Measurements from ENCODE around the gene ASTN2. TPM values are rescaled to one million over a fixed set of nuclear protein-coding genes. Genes with fewer than 3 reads are reported as not detected.

Gene ASTN2
- total RNA-seq, 2 donors from 2014 or later = 3.1 to 4.9 TPM

DNA sequence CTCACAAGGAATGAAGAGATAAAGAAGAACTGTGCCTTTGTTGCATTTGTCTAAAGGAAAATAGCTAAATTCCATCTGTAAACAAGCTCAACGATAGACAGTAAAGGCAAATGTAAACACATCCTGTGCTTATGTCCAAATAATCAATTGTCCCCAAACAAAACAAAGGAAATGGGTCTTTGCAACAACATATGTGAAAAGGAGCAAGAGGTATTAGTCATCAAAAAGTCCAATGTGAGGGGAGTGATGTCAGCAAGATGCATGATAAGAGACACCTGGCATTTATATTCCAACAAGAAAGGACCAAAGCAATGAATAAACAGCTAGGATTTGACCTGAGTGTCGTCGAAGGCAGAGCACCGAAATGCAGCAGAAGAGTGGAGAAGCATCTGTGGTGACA, 209.1 kb downstream of the ASTN2 start:
- intact Hi-C loops (cut with DNase I, micrococcal nuclease) = no loop called here
- ATAC-seq (no peak), DNase-seq (no peak)

DNA sequence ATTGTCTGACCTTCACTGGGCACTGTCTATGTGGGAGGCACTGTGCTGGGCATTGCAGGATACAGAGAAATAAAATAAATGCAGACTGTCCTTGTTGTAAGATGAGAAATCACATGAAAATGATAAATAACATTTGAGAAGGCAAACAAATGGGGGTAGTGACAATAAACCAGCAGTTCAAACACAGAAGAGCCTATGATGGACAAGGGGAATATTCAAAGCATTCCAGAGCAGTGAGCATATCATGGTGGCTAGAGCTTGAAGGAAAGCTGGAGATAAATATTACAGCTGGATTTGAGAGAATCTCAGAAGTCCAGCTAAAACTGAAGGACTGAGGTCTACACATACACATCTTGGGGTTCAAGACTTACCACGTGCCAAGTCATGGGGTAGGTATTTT, 209.9 kb downstream of the ASTN2 start:
- ATAC-seq = no peak
- DNase-seq = no peak
- intact Hi-C loops (cut with DNase I, micrococcal nuclease) = no loop called here

DNA sequence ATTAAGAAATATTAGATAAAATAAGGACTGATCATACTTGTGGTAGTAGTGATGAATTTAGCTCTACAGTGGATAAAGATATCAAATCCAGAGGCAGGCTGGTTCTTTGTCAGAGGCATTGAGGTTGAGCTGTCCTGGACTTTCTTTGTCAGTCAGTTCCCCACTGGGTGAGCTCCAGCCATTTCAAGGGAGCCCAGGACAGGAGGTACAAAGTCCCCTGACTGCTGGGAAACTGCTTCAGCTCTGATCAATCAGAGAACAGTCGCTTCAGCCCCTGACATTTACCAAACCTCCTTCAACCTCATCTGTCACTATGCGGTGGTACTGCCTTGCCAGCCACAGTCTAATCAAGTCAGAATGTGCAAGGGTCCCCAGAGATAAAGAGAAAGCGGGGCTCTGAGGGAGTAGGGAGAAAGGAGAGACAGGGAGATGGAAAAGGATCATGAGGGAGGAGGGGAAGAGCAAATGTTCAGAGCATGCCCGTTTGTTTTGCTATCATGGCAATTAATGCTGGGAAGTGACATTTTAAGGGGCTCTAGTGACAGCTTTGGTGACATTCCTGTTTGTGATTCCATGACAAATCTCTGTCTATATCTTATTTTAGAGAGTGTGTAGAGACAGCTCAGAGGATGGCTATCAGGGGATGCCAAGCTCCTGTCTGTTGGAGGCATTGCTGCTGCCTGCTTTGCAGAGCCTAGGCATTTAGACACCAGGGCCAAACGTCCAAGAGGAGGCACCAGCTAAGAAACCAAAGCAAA, 223.2 kb downstream of the ASTN2 start:
- no peak for DNase-seq
- intact Hi-C loops (cut with DNase I, micrococcal nuclease) = no loop called here
- no peak for ATAC-seq

DNA sequence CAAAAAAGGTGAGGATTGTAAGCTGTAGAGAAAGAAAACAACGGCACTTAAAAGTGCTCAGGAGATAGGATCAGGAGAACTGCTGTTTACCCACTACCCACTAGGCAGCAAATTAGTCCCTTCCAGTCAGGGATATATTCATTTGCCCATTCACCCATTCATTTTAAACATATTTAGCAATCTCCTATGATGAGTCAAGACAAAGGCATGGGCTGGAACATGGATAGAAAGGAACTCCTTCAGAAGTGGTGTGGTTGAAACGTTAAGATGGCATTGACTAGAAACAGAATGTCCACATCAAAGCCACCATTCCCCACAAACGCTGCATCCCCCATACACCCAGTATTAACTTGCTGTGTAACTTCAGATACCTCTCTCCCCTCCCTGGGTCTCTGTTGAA, 225.7 kb downstream of the ASTN2 start:
- no peak for DNase-seq
- intact Hi-C loops (cut with DNase I, micrococcal nuclease) = no loop called here
- no peak for ATAC-seq

DNA sequence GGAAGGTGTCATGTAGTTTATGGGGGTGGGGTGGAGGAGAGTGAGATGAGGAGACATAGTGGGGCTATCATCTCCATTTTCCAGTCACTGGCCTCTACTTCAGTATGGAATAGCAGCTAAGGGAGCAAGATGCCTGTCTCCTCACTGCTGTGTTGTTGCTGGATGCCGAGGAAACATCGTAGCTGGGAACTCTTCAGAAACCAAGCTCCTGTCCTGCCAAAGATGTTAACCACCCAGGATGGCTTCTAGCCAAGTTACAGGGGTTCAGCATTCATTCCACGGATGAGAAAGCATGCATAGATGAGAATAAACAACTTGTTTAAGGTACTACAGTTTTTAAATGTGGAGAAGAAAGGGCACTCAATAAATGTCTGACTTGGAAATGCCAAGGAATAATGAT, 226.5 kb downstream of the ASTN2 start:
- intact Hi-C loops (cut with DNase I, micrococcal nuclease) = no loop called here
- no peak for ATAC-seq
- DNase-seq = no peak

DNA sequence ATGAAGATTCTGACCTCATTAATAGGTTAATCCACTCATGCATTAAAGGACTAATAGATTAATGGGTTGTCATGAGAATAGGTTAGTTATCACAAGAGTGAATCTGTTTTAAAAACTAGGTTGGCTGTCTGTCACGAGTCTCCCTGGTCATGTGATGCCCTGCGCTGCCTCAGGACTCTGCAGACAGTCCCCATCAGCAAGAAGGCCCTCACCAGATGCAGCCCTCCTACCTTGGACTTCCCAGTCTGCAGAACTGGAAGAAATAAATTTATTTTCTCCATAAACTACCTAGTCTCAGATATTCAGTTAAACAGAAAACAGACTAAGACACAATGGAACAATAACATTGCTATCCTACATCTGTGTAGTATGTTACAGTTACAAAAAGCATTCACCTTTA, 227.4 kb downstream of the ASTN2 start:
- ATAC-seq (no peak), DNase-seq (no peak)
- intact Hi-C loops (cut with DNase I, micrococcal nuclease) = no loop called here

DNA sequence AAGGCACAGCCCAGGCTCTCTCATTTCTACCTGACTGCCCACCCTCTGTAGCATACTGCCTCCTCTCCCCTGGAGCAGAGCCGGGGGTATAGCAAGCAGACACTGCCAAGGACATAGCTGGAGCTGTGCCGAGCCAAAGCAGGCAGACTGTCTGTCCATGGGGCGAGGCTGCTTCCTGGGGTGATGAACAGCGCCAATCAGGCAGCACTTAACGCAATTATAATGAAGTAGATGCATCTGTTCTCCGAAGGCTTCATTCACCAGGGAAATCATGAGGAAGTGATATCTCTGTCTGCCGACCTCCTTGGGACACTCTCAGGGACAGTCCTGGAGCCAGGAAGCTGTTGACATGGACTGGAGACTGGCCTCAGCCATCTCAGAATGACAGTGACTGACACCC, 230.7 kb downstream of the ASTN2 start:
- intact Hi-C loops (cut with DNase I, micrococcal nuclease) = no loop called here
- no peak for ATAC-seq
- no peak for DNase-seq

DNA sequence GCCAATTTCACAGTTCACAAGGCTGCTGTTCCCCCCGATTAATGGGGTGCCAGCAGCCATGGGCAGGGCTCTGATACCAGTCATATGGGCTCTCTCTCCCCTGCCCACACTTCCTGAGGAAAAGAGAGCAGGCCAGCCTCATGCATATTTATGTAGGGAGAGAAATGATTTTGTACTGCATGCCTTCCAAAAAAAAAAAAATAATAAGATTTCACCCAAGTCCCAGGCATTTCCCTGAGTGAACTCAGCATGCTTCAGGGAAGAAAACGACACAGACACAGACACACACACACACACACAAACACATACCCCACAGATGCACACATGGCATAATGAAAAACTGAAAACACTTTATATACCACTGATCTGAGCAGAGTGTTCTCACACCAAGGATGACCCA, 232.8 kb downstream of the ASTN2 start:
- DNase-seq = no peak
- intact Hi-C loops (cut with DNase I, micrococcal nuclease) = no loop called here
- ATAC-seq = no peak

DNA sequence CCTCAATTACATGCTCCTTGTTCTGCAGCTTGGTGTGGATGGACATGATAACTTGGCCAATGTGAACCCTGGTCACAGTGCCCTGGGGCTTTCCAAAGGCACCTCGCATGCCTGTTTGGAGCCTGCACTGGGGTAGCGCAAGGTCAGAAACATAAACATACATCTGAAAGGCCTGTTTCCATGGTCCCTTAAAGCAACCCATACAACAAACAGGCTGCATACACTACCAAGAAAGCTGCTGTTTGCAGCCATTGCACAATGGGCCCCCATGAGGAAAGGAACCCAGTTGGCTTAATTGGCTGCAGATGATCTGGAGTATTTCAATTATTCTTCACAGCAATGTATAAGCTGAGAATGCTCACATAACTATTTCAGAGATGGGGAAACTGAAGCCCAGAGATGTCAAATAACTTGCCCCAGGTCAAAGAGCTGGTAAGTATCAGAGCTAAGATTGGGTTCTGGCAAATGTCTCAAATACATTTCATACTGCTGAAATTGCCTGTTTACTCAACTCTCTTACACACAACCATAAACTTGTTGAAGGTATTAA, 233.9 kb downstream of the ASTN2 start:
- ATAC-seq = no peak
- intact Hi-C loops (cut with DNase I, micrococcal nuclease) = no loop called here
- DNase-seq = no peak

DNA sequence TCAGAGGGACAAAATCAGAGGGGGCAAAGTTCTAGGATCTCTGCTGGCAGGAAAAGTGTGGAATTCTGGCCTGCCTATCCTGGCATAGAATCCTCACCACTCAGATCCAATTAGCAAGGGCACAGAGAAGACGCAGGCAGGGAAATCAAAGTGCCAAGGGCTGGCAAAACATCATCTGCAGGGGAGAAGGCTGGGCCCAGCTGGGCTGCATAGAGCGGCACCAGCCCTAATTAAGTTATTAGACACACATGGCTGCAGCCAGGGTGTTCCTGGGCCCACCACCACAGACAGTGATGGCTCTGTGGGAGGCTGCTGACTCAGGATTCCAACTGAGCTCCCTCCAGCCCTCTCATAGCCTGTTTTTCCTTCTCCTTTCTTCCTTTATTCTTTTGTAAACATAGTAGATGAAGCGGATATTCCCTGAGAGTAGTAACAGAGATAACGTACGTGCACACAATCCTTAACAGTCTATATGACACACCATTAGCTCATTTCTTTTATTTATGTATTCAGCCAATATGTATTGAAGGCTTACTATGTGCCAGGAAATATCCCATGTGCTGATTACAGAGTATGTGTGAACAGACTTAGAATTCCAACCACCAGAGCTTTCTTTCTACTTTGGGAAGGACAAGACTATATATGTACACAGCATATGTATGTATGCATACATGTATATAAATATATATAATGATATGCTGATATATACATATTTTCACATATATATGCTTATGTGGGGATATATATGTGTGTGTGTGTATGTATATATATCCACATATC, 236.1 kb downstream of the ASTN2 start:
- intact Hi-C loops (cut with DNase I, micrococcal nuclease) = no loop called here
- no peak for ATAC-seq

DNA sequence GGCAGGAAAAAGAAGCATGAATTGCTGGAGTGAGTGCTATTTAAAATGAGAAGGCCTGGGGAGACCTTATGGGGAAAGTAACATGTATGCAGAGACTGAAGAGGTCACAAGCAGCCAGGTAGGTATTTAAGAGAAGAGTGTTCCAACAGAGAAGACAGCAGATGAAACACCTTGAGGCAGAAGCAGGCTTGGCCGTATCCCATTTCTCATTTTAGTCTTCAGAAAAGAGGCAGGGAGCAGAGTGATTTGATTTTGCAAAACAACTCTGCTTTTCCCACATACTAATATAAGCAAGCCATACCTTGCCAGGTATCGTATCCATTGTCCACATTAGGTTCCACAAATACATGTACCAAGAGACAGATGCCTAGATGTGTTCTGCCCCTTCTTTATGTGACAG, 244.3 kb downstream of the ASTN2 start:
- no peak for DNase-seq
- no peak for ATAC-seq
- intact Hi-C loops (cut with DNase I, micrococcal nuclease) = no loop called here

More for the DNA sequence above, 236.1 kb downstream of the ASTN2 start:
- DNase-seq = no peak

DNA sequence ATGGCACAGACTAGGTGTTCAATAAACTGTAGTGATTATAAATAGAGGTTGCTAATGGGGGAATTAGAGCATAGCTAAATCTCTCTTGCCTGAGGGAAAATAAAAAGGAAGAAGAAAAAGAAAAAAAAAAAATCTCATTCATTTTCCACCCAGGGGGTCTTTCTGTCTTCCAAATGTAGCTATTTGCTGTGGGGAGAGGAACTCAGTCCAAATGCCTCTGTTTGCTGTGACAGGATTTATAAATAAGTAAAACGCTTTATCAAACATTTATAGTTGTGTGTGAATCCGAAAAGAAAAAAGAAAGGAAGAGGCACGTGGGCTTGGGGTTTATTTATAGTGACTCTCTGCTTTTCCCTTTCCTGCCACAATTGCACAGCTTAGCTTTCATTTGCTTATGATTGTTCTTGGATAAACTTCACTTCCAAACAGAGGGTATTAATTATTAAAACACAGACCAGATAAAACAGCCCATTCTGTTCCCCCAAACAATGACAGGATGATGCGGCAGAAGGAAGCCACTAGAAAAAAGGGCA, 245.7 kb downstream of the ASTN2 start:
- no peak for DNase-seq
- intact Hi-C loops (cut with DNase I, micrococcal nuclease) = no loop called here
- no peak for ATAC-seq

DNA sequence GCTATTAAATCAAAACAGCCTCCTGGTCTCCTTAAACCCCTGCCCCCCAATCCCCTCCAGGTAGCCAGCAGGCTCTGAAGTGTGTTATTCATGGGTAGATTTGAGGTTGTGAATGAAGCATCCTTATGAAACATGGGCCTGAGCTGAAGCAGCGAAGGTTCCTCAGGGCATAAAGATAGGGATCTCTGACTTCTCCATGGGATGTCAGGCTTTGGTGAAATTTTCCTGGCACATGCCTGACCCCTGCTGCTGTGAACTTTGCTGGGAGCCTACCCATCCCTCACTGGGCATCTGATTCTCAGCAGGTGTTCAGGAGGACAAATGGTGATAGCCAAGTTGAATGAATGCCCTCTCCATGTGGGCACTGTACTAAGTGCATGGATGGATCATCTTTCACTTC, 250.3 kb downstream of the ASTN2 start:
- ATAC-seq (no peak), DNase-seq (no peak)
- intact Hi-C loops (cut with DNase I, micrococcal nuclease) = no loop called here

DNA sequence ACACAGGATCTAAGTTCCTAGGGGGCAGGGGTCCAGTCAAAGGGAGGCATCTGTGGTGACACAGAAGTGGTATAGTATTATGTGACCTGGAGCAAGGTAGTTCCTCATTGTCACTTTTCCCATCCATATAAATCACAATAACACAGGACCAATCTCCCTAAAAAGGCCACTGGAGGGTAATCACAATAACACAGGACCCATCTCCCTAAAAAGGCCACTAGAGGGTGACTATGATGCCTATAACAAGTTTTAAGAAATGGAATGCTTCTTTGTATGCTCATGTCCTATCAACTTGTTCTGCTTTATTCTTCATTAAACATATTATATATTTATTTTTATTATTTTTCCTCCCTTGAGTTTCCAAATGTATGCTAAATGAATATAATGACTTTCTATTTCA, 254.6 kb downstream of the ASTN2 start:
- intact Hi-C loops (cut with DNase I, micrococcal nuclease) = no loop called here
- DNase-seq = no peak
- ATAC-seq = no peak

DNA sequence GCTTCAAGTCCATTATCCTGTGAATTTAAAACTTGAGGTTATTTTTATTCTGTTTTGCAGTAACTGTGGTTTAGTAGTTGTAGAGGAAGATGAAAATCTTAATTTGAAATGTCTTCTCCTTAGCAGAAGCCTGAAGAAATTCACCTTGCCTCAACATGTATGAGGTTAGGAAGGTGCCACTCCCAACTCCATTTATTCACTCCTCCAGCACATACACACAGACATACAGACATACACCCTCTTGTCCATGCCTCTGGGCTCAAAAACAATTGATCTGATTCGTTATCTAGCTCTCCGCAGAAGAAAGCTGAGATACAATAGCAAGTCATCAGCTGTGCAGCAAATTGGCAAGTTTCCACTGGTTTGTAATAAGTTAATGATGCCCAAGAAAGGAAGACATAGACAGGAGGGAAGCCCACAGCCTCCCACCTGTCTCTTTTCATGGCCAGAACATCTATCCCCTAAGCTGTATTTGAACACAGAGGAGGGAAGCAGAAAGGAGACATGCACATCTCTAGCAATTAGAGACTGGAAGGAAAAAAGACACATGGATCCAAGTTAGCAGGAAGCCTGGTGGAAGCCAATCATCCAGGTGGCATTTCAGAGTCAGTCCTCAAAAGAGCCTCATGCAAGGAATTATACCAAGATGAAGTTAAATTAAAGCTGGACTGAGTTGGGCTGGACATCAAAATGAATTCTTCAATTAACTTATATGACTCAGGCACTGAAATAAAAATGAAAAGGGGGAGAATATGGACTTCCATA, 257.9 kb downstream of the ASTN2 start:
- intact Hi-C loops (cut with DNase I, micrococcal nuclease) = no loop called here
- no peak for DNase-seq
- ATAC-seq = no peak

DNA sequence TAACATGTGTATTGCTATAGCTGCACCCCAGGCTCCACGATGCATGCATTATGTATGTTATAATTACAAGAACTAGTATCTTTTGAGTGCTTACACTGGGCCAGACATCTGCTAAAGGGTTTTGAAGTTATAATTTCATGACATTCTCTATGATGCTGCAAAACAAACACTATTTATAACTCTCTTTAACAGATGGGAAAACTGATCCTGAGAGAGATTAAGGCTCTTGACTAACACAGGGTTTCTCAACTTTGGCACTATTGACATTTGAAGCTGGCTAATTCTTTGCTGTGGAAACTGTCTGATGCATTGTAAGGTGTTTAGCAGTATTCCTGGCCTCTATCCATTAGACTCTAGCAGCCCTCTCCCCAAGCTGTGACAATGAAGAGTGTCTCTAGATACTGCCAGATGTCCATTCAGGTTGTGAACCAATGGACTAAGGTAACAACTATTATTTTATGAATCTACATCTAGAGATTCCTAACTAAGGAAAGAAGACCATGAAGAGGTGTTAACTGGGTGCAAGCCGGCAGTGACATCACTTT, 258.6 kb downstream of the ASTN2 start:
- intact Hi-C loops (cut with DNase I, micrococcal nuclease) = no loop called here
- DNase-seq = no peak
- no peak for ATAC-seq

DNA sequence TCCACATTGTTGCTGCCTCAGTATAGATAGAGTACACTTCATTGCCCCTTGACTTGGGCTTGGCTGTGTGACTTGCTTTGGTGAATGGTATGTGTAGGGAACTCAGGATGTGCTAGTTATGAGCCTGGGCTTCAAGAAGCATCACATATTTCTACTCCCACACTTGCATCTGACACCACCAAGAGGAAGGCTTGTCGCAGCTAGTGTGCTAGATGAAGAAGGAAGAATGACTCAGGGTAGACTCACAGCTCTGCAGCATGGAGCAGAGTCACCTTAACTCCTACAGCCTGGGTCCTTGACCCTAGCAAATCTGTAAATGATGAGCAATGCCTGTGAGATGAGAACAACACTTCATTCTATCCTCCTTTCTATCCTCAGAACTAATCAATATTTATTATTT, 261.8 kb downstream of the ASTN2 start:
- ATAC-seq (no peak), DNase-seq (no peak)
- intact Hi-C loops (cut with DNase I, micrococcal nuclease) = no loop called here

DNA sequence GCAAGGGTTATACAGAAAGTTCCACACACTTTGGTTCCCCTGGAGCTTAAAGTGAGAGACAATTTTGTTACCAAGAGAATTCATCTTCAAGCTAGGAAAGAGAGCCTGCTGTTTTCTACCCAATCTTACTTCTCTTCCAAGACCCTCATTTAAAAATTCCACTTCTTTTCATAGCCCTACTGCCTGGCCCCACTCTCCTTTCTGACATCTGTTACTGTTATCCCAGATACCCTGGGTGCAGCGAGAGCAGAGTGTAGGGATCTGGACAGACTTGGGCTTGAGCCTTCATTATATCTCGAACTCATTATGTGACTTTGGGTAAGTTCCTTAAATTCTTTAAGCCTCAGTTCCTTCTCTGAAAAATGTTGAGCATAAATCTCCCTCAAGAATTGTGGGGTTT, 263.1 kb downstream of the ASTN2 start:
- ATAC-seq (no peak), DNase-seq (no peak)
- intact Hi-C loops (cut with DNase I, micrococcal nuclease) = no loop called here

DNA sequence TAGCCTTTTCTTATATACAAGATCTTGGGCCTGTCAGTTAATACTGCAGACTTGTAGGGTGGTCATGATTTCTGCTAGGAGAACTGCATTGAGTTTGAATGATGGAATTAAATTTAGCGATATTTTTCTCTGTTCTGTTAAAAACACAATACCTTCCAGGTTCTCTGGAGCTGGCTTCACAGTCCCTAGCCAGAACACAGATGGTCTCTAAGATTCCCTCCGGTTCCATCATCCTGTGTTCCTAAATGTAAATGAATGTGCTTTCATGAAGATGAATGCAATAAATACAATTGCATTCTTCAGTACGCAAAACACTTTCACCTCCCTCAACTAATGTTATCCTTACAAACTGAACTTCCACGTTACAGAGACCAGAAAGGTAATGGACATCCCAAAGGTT, 264.9 kb downstream of the ASTN2 start:
- DNase-seq (no peak), ATAC-seq (no peak)
- intact Hi-C loops (cut with DNase I, micrococcal nuclease) = no loop called here
